Measurements from ENCODE around the gene RAP2A.
A peak's percentile ranks its signal among the peaks of the same experiment; 100 is the strongest.

RAP2A gene

DNA sequence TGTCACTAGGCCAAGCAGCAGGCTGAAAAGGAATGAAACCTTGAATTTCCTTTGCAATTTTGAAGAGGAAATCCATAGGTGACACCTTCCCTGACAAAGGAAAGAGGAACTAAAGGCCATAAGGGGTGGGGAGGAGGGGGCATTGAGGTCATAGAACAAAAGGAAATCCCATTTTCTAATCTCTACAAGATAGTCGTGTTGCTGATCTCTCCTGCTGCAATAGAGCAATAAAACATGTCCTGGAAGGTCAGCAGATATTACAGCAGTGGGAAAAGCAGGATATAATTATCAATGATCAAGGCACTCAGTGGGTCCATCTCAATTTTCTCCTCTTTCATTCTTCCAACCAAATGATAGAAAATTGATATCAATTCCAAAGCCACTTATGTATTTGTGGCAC is 20.3 kb upstream of the RAP2A start:
- DNase-seq: no peak

DNA sequence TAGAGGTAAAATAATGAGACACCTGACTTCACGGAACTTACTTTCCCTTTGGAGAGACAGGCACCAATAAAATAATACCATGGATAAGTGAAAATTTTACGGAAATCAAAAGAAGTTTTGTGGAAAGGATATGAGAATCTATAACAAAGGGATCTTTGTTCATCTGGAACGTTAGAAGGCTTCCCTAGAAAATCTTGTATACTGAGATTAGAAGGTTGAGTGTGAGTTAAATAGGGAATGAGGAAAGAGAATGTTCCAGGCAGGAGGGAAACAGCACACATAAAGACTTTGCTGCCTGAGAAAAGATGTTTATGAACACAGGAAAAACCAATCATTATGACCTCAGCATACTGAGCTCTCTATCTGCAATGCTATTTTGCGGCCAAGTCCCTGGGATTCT is 19.6 kb upstream of the RAP2A start:
- no peak for DNase-seq
- in situ Hi-C loops (cut with HindIII; ENCODE audit: low pct_ligation_motif_present, low pct_unique_long_range_greater_than_20kb, low sequenced_read_pairs): no loop called here

More for the DNA sequence above, 20.3 kb upstream of the RAP2A start:
- in situ Hi-C loops (cut with HindIII; ENCODE audit: low pct_ligation_motif_present, low pct_unique_long_range_greater_than_20kb, low sequenced_read_pairs): no loop called here

DNA sequence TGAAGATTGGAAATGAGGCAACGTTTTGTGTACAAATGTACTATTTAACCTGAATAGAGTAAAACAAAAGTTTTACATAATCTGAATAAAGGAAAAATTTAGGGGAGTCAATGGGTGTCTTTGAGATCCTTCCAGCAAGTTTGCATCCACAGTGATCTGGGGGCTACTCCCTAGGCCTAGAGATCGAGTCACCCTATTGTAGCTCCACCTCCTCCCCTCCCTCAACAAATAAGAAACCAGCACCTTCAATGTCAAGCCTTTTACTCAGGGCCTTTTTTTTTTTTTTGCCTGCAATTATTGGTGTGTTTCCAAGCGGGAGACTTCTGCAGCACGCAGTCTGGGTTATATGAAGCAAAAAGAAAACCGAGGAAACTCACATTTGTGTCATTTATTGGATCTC is 16.3 kb upstream of the RAP2A start:
- DNase-seq: no peak
- in situ Hi-C loops (cut with HindIII; ENCODE audit: low pct_ligation_motif_present, low pct_unique_long_range_greater_than_20kb, low sequenced_read_pairs): no loop called here

DNA sequence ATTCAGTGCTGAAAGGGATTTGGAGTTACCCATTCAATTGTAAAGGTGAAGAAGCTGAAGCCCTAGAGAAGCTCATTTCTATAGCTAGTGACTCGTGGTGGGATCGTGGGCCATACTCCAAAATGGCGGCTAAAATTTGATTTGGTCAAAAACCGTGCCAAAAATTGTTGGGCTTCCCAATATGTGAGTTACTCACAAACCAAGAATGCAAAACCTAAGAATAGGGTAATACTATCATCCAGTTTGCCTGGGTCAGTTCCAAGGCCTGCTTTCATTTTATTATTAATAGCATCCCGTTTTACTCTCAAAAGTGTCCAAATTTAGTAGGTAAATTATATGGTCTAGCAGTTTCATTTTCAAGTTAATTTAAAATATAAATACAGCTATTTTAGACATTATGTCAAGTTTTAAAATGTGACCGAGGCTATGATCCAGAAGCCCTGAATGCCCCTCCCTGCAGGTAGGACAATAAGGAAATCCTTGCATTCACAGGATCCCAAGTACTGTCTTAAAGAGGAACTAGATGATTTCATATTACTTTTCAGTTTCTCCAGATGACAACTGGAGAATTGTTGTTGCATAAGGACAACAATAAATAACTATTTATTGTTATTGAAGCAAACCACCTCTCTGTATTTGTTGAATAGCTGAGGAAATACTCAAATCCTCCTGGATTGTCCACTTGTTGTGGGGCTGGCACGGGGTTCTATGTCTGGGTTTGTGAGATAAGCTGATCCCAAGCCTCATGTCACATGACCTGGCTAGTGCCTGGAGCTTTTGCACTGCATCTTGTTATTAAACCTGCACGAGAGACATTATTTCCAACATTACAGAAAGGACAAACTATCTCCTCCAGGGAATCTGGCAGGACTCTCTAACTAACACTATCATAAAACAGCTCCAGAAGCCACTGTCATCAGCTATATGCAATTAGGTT is 11.6 kb upstream of the RAP2A start:
- no peak for DNase-seq
- in situ Hi-C loops (cut with HindIII; ENCODE audit: low pct_ligation_motif_present, low pct_unique_long_range_greater_than_20kb, low sequenced_read_pairs): no loop called here

DNA sequence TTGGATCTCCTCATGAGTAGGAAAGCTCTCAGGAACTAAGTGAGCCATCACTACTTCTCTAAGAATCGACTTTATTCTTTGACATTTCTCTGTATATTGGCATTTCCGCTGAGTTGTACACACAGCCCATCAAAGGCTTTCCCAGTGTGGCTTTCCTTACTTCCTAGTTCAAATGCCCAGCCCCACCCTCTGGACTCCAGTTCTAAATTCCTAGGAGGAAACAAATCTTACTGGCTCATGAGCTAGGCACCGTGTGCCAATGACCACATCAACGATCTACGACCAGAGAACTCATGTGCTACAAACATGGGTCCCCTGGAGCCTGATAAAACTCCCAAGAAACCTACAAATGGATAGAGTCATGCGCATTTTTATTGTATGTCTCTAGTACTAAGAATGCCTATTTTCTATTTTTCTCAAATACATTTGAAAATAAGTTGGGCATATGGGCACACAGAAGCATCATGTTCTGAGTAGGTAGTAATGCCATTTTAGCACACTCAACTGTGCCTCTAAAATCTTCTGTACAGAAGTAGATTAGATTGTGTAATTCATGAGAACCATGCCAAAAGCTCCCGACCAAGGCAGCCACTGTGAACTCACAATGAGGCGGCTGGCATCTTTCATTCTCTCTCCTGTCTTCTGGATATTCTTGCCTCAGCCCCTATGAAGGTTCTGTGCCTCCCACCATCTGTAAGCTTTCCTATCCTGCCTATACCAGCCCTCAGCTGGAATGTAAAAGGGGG is 10.5 kb upstream of the RAP2A start:
- in situ Hi-C loops (cut with HindIII; ENCODE audit: low pct_ligation_motif_present, low pct_unique_long_range_greater_than_20kb, low sequenced_read_pairs): no loop called here
- DNase-seq: no peak

DNA sequence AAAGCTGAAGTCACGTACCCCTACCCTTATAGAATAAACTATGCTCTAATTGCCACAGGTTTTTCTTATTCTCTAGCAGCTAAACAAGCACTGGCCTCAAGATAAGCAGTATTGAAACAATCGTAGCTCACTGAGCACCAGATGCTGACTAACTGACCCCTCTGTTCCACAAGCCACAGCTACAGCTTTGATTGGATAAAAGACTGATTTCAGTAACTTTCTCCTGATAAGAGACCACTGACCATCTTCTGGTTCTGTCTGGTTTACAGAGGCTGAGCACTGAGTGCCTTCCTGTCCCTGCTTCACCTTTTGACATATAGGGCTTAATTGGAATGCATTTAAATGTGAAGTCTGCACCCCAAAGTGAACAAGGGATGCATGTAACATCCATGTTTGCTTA is 8.4 kb upstream of the RAP2A start:
- DNase-seq: no peak
- in situ Hi-C loops (cut with HindIII; ENCODE audit: low pct_ligation_motif_present, low pct_unique_long_range_greater_than_20kb, low sequenced_read_pairs): no loop called here

DNA sequence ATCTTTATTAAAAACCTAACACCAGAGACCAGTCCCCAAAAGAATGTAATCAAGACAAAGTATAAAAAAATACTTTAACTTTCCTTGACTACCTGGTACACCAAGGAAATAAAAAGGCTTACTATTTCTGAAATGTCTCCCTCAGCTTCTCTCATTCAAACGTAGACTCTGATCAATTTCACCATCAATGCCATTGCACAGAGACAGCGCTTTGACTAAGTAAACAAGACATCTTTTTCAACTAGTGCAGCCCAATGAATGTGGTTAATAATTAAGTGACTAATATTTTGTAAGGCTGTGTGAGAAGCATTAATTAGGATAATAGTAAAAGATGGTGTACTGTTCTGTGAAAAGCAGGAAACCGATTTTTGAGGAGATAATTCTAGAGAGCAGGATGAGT is 7.3 kb upstream of the RAP2A start:
- no peak for DNase-seq
- in situ Hi-C loops (cut with HindIII; ENCODE audit: low pct_ligation_motif_present, low pct_unique_long_range_greater_than_20kb, low sequenced_read_pairs): no loop called here

DNA sequence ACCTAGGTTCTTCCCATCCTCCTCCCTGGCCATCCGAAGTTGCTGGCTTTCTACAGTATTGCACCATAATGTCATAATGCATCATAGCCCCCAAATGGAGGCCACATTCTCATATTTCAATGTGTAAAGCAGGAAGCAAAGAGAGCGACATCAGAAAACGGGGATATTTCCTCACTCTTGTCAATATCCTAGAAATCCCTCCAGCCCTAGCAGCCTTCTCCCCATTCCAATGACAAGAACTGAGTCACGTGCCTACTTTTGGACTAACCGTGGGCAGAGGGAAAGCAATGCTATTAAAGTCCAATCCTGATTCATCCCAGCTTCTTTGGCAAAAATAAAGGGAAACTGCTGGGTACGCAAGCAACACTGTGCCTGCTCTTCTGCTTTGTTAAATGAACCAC is 4.3 kb upstream of the RAP2A start:
- DNase-seq: no peak

DNA sequence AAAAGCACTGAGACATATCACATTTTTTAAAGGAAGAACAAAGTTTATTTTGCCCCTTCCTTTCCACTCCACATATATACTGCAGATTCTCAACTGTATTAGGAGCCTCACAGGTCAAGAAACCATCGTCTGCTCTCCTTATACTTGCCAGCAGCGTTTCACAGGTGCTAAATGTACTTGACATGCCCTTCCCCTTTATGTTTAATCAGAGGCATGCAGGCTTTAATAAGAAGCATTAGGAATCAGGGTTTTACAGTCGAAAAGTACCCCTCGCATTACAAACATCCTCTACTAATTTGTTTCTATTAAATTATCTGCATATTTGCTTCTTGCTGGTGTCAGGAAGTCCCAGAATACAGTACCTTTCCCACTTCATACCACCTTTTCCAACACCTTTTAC is 3.7 kb upstream of the RAP2A start:
- in situ Hi-C loops (cut with HindIII; ENCODE audit: low pct_ligation_motif_present, low pct_unique_long_range_greater_than_20kb, low sequenced_read_pairs): no loop called here
- DNase-seq: no peak

More for the DNA sequence above, 4.3 kb upstream of the RAP2A start:
- in situ Hi-C loops (cut with HindIII; ENCODE audit: low pct_ligation_motif_present, low pct_unique_long_range_greater_than_20kb, low sequenced_read_pairs): no loop called here

DNA sequence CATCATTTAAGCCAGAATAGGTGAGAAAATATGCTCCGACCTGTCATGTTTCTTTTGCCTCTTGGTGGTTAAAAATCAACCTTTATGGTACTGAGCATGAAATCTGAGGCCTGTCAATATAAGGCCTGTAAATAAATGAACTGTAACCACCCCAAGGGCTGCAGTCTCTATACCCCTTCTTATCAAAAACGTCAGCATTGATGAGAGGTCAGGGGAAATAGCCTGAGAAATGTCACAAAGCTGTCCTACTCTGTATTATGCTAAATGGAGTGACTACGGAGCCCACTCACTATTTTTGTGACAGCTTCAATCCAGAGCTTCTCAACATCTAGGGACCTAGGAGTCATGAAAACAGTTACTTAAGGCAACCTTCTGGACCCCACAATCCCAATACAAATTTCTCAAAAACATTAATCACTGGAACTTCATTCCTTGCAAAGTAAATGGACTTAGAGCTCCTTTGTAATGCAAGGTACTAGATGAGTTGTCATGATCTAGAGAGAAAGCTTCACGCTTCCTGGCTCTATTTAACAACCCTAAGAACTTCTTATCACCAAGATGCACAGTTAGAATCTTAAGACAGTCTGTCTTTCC is 2.7 kb upstream of the RAP2A start:
- no peak for DNase-seq
- in situ Hi-C loops (cut with HindIII; ENCODE audit: low pct_ligation_motif_present, low pct_unique_long_range_greater_than_20kb, low sequenced_read_pairs): no loop called here

DNA sequence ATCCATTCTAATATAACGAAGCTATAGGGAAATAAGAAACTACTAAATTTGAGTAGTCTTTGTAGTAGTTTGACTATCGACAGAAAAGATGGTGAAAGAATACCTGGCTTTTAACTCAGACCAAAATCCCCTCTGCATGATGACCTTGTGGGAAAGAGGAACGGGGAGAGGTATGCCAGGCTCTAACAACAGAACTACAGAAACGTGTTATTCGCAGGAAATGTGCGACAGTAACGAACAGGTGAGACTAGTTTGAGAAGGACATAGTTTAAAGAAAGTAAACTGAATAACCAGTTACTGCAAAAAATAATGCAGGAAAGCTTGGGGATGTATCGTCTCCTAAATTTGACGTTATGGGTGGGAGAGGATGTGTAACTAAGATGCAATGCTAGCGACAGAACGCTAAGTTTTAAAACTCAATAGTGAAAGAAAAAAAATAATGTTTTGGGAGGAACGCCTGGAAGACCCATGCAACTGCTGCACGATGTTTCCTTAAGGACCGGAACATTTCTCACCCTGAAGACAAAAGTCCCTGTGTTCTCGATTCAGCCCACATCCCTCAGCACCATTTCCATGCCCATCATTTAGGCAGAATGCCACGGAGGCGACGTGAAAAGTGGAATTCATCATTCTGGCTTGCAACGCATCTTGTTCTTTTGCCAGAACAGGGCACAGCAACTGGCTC is 1.6 kb upstream of the RAP2A start:
- in situ Hi-C loops (cut with HindIII; ENCODE audit: low pct_ligation_motif_present, low pct_unique_long_range_greater_than_20kb, low sequenced_read_pairs): no loop called here
- no peak for DNase-seq

DNA sequence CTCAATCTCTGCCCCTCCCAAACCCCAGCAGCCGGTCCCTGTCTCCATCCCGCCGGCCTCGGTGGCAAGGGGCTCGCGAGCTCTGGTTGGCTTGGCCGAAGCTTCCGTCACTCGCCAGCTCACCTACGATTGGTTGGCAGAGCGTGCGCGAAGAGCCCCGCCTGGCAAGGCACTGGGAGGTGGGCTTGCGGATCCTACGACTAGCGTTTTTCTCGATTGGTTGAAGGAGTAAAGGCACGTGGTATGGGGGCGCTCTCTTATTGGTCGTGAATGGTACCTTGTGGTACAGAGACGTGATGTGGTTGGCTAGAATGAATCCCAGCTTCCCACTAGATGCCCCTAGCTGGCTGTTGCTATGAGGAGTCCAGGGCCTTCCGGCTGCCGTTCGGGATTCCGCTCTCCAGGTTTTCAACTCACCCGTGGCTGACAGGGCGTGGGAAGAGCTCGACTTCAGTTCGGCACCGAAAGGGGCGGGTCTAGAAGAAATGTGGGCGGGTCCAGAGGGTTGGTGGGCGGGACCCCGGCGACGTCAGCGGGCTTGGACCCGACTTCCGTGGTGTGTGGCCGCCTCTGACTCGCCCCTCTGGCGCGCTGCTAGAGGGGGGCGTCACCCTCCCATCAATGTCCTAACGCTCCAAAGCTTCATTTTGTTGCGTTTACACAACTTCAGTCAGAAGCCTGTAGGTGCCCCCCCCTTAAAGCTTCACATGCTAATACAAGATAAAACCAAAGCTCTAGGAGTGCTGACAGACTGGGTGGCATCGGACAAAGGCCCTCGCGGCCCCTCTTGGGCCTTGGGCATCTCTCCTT is 847 bp upstream of the RAP2A start:
- in situ Hi-C loops (cut with HindIII; ENCODE audit: low pct_ligation_motif_present, low pct_unique_long_range_greater_than_20kb, low sequenced_read_pairs): no loop called here
- DNase-seq: peak; percentile 99

DNA sequence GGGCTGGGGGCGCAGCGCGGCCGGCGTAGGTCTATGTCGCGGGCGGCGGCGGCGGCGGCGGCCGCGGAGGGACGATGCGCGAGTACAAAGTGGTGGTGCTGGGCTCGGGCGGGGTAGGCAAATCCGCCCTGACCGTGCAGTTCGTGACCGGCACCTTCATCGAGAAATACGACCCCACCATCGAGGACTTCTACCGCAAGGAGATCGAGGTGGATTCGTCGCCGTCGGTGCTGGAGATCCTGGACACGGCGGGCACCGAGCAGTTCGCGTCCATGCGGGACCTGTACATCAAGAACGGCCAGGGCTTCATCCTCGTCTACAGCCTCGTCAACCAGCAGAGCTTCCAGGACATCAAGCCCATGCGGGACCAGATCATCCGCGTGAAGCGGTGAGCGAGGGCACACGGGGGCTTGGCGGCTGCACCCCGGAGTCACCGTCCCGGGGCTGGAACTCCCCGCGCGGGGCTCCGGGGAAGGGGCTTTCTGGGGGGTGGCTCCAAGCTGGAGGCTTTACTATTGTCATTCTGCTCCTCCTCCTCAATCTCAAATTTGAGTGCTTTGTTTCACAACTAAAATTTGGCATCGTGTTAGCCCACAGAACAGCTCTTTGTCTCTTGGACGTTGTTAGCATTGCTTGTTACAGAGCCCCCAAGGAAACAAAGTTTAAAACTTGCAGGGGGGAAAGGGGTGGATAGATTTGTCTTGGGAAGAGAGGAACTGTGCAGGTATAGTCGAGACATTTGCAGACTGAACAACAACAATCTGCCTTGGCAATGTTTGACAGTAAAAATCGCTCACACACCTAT is 630 bp downstream of the RAP2A start:
- peak; percentile 25 for DNase-seq
- in situ Hi-C loops (cut with HindIII; ENCODE audit: low pct_ligation_motif_present, low pct_unique_long_range_greater_than_20kb, low sequenced_read_pairs): no loop called here

DNA sequence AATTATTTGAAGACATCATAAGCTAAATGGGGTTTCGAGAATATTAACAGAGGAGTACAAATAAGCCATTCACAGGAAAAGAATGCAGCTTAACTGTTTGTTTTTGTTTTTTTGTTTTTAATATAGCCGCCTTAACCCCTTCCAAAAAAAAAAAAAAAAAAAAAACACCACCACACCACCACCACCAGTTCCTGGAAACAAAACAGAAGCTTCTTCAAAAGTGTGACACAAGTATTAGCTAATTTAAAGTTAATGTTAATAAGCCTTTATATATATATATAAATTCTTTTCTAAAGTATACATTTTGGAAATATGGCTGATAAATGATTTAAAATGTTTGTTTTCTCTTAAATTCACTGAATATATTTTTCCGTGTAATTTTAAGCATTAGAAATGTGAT is 1.4 kb downstream of the RAP2A start:
- in situ Hi-C loops (cut with HindIII; ENCODE audit: low pct_ligation_motif_present, low pct_unique_long_range_greater_than_20kb, low sequenced_read_pairs): no loop called here
- DNase-seq: no peak

DNA sequence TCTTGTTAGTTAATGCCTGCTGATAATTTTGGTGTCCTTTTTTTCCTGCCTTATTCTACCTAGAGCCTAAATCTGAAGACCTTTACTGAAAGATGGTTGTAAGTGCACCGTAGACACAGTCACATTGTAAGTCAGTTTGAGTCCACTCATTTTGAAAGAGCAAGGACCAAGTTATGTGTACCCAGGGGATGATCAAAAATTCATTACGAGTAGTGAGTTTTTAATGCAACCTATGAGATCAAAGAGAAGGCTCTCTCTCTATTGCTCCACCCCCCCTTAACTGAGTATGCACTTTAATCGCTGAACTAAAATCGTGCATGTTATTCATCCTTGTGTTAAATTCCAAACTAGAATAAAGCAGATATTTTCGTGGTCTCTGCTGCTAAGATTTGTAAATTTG is 1.8 kb downstream of the RAP2A start:
- no peak for DNase-seq
- in situ Hi-C loops (cut with HindIII; ENCODE audit: low pct_ligation_motif_present, low pct_unique_long_range_greater_than_20kb, low sequenced_read_pairs): no loop called here

DNA sequence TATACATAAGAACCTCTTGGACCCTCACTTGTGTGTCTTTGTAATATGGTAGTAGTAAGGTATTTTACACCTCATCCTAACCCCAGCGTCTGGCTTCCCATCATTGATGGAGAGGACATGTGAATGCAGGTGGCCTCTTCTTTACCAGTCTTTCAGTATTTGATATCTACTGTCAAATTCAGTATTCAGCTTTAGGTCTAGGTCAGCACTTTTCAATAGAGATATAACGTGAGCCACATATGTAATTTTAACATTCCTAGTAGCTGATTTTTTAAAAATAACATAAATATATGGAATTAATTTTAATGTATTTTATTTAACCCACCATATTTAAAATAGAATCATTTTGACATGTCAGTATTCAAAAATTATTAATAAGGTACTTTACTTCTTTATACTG is 2.9 kb downstream of the RAP2A start:
- no peak for DNase-seq
- in situ Hi-C loops (cut with HindIII; ENCODE audit: low pct_ligation_motif_present, low pct_unique_long_range_greater_than_20kb, low sequenced_read_pairs): no loop called here

DNA sequence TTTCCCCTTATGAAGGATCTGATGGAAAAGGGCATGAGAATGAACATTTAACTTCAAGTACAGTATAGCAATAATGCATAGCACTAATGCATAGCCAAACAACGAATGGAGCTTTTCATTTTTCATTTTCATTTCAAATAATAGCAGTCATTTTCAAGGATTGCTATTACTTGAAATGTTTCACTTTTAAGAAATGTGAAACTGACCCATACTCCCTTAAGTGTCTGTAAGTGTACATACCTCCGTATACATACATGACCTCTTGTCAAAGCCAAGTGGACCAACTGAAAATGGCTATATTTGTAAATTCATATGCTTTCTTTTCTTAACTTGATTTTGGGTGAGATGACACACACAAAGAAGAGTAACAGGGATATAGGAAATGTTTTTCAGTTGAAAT is 3.8 kb downstream of the RAP2A start:
- no peak for DNase-seq
- in situ Hi-C loops (cut with HindIII; ENCODE audit: low pct_ligation_motif_present, low pct_unique_long_range_greater_than_20kb, low sequenced_read_pairs): no loop called here

All from ACHN (cell line).